NCI-H748 (cell line): Measurements from ENCODE around the gene ANP32D.
"Not testable (repeated sequence)": the region's sequence is repeated elsewhere in the genome, so short reads cannot be mapped to it uniquely, and the experiment has no call there.

ENCODE experiments used
- DNase-seq: peaks from one replicate; lab custom pipeline; 2025; ENCODE audit not compliant: unreplicated experiment; lab: John Stamatoyannopoulos, UW

ANP32D gene

GRCh38 chr12:48500281-48500680 is 27.9 kb downstream of the ANP32D start:
- DNase-seq, result not testable (repeated sequence)

DNA sequence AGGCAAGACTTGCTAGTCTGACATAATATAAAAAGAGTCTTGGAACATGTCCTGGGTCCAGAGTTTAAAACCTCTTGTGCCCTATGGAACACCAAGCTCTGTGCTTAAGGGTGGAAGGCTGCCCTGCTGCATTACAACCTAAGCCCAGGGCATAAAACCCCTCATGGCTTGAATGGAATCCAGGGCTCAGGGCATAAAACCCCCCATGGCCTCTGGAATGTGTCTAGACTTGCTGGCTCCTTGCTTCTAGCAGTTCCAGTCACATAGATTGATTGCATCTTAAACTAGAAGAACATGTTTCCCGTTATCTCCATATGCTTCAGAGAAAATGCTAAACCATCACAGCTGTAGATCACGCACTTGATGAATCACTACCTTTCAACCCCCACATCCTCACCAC is 34.5 kb downstream of the ANP32D start:
- not testable (repeated sequence) for DNase-seq

GRCh38 chr12:48508987-48509386 is 36.6 kb downstream of the ANP32D start:
- DNase-seq, result no peak

GRCh38 chr12:48510111-48510510 is 37.8 kb downstream of the ANP32D start:
- DNase-seq, result no peak

DNA sequence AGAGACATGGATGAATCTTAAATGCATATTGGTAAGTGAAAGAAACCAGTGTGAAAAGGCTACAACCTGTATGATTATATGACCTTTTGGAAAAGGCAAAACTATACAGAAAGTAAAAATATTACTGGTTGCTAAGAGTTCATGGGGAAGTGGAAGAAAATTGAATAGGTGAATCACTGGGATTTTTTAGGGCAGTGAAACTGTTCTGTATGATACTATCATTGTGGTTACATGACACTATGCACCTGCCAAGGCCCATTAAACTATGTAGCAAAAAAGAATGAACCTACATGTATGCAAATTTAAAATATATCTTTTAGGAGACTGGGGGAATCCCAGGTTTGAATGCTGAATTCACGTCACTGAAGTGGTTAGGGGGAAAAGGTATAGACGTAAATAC is 40.5 kb downstream of the ANP32D start:
- no peak for DNase-seq

DNA sequence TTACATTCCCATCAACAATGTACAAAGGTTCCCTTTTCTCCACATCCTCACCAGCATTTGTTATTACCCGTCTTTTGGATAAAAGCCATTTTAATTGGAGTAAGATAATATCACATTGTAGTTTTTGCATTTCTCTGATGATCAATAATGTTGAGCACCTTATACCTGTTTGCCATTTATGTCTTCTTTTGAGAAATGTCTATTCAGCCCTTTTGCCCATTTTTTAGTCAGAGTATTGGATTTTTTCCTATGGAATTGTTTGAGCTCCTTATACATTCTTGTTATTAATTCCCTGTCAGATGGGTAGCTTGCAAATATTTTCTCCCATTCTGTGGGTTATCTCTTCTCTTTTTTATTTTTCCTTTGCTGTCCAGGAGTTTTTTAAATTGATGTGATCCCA is 42.4 kb downstream of the ANP32D start:
- DNase-seq, result no peak

DNA sequence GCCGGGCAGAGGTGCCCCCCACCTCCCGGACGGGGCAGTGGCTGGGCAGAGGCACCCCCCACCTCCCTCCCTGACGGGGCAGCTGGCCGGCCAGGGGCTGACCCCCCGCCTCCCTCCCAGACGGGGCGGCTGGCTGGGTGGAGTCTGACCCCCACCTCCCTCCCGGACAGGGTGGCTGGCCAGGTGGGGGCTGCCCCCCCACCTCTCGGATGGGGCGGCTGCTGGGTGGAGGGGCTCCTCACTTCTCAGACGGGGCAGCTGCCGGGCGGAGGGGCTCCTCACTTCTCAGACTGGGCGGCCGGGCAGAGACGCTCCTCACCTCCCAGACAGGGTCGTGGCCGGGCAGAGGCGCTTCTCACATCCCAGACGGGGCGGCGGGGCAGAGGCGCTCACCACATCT is 48.0 kb downstream of the ANP32D start:
- not testable (repeated sequence) for DNase-seq
